ENCODE data around the gene NEURL1B. TPM values are rescaled to one million over a fixed set of nuclear protein-coding genes. Genes with fewer than 3 reads are reported as not detected.
"Not testable (repeated sequence)": the region's sequence is repeated elsewhere in the genome, so short reads cannot be mapped to it uniquely, and the experiment has no call there.

Gene NEURL1B
- total and polyA plus RNA-seq, 2 experiments from 2014 or later: 0.13 to 1.8 TPM

GRCh38 chr5:172672681-172673080, 31.6 kb downstream of the NEURL1B start:
- Histone ChIP-seq H3K4me2 (ENCODE audit: unreplicated experiment) (no peak overlapping the region), H3K27ac (no peak overlapping the region), H4K20me1 (ENCODE audit: insufficient read depth) (no peaks in the 10 kb centered on the region), H3K36me3 (ENCODE audit: low read depth) (no peaks in the 10 kb centered on the region), H2AFZ (no peak overlapping the region), H3F3A (ENCODE audit: insufficient read depth) (no peaks in the 10 kb centered on the region), H3K4me3 (no peak overlapping the region), H3K27me3 (replicated peaks; ENCODE audit: insufficient read depth) (no peaks in the 10 kb centered on the region), H3K9ac (no peak overlapping the region), H3K9me3 (ENCODE audit: low read depth) (no peaks in the 10 kb centered on the region), H3K9me2 (ENCODE audit: insufficient read depth) (no peaks in the 10 kb centered on the region), H3K79me2 (ENCODE audit: insufficient read depth) (no peaks in the 10 kb centered on the region), H3K4me1 (ENCODE audit: insufficient read depth) (no peaks in the 10 kb centered on the region)
- DNase-seq: no peak
- TF ChIP-seq EZH2 (IDR thresholded peaks at IDR 0.05; ENCODE audit: insufficient read depth, poor library complexity, severe bottlenecking) (no peak), EZH2phosphoT487 (IDR thresholded peaks at IDR 0.05; ENCODE audit: insufficient read depth, low read depth) (no peak)
- WGBS, 2 experiments (ENCODE audit: low coverage in 1 of 2, low lambda C conversion rate in 2 of 2, missing lambda C conversion rate in 2 of 2): 23 to 29% methylated on average over 2 of the region's 2 CpGs
- in situ Hi-C loops (cut with MboI): no loop called here

- no peaks in the 10 kb centered on the region for H3K9me3 ChIP-seq (ENCODE audit: low read depth)
- H3K4me3 ChIP-seq: no peak overlapping the region
- H3K27me3 ChIP-seq (replicated peaks; ENCODE audit: insufficient read depth): no peaks in the 10 kb centered on the region
- no peaks in the 10 kb centered on the region for H4K20me1 ChIP-seq (ENCODE audit: insufficient read depth)
- H3F3A ChIP-seq (ENCODE audit: insufficient read depth): no peaks in the 10 kb centered on the region
- no peaks in the 10 kb centered on the region for H3K36me3 ChIP-seq (ENCODE audit: low read depth)
- TF ChIP-seq EZH2 (IDR thresholded peaks at IDR 0.05; ENCODE audit: insufficient read depth, poor library complexity, severe bottlenecking) (no peak), EZH2phosphoT487 (IDR thresholded peaks at IDR 0.05; ENCODE audit: insufficient read depth, low read depth) (no peak)
- H3K4me1 ChIP-seq (ENCODE audit: insufficient read depth): no peaks in the 10 kb centered on the region
- H3K79me2 ChIP-seq (ENCODE audit: insufficient read depth): no peaks in the 10 kb centered on the region
- H2AFZ ChIP-seq: no peak overlapping the region
- H3K9me2 ChIP-seq (ENCODE audit: insufficient read depth): no peaks in the 10 kb centered on the region
- WGBS, 2 experiments (ENCODE audit: low coverage in 1 of 2, low lambda C conversion rate in 2 of 2, missing lambda C conversion rate in 2 of 2): 91 to 93% methylated on average over 7 of the region's 7 CpGs
- in situ Hi-C loops (cut with MboI): no loop called here
- H3K27ac ChIP-seq: no peak overlapping the region
- H3K9ac ChIP-seq: no peak overlapping the region
- no peak overlapping the region for H3K4me2 ChIP-seq (ENCODE audit: unreplicated experiment)
- DNase-seq: no peak
These were observed 33.1 kb downstream of the NEURL1B start for GRCh38 chr5:172674155-172674554.

- no peak for DNase-seq
- Histone ChIP-seq H3K27ac (no peak overlapping the region), H3K4me2 (ENCODE audit: unreplicated experiment) (no peak overlapping the region), H3K4me3 (no peak overlapping the region), H3K9ac (no peak overlapping the region), H3F3A (ENCODE audit: insufficient read depth) (no peaks in the 10 kb centered on the region), H3K4me1 (ENCODE audit: insufficient read depth) (no peaks in the 10 kb centered on the region), H3K9me3 (ENCODE audit: low read depth) (no peaks in the 10 kb centered on the region), H3K79me2 (ENCODE audit: insufficient read depth) (no peaks in the 10 kb centered on the region), H3K27me3 (replicated peaks; ENCODE audit: insufficient read depth) (no peaks in the 10 kb centered on the region), H2AFZ (no peak overlapping the region), H3K9me2 (ENCODE audit: insufficient read depth) (no peaks in the 10 kb centered on the region), H3K36me3 (ENCODE audit: low read depth) (no peaks in the 10 kb centered on the region), H4K20me1 (ENCODE audit: insufficient read depth) (no peaks in the 10 kb centered on the region)
- TF ChIP-seq EZH2phosphoT487 (IDR thresholded peaks at IDR 0.05; ENCODE audit: insufficient read depth, low read depth): no peak
- 90% methylated on average over 14 to 15 of the region's 15 CpGs for WGBS, 2 experiments (ENCODE audit: low coverage in 1 of 2, low lambda C conversion rate in 2 of 2, missing lambda C conversion rate in 2 of 2)
- in situ Hi-C loops (cut with MboI): no loop called here
These were observed 35.9 kb downstream of the NEURL1B start for GRCh38 chr5:172676914-172677475.

- H3K9ac ChIP-seq; H3K79me2 ChIP-seq (ENCODE audit: insufficient read depth); DNase-seq; H3K27ac ChIP-seq; H3K4me1 ChIP-seq (ENCODE audit: insufficient read depth); H3F3A ChIP-seq (ENCODE audit: insufficient read depth); H3K4me3 ChIP-seq; H3K9me3 ChIP-seq (ENCODE audit: low read depth); in situ Hi-C loops (cut with MboI); H2AFZ ChIP-seq; H3K36me3 ChIP-seq (ENCODE audit: low read depth); H3K4me2 ChIP-seq (ENCODE audit: unreplicated experiment); H3K27me3 ChIP-seq (replicated peaks; ENCODE audit: insufficient read depth); H3K9me2 ChIP-seq (ENCODE audit: insufficient read depth); H4K20me1 ChIP-seq (ENCODE audit: insufficient read depth): not testable (repeated sequence)
- WGBS, 2 experiments (ENCODE audit: low coverage in 1 of 2, low lambda C conversion rate in 2 of 2, missing lambda C conversion rate in 2 of 2): 92 to 98% methylated on average over 5 of the region's 5 CpGs
These were observed 37.4 kb downstream of the NEURL1B start for GRCh38 chr5:172678362-172678874.

GRCh38 chr5:172678902-172679301, 37.8 kb downstream of the NEURL1B start:
- H3K4me2 ChIP-seq (ENCODE audit: unreplicated experiment): no peak overlapping the region

More at GRCh38 chr5:172678902-172679301, 37.8 kb downstream of the NEURL1B start:
- Histone ChIP-seq H3K27ac (no peak overlapping the region), H3K9me2 (ENCODE audit: insufficient read depth) (no peaks in the 10 kb centered on the region), H3K79me2 (ENCODE audit: insufficient read depth) (no peaks in the 10 kb centered on the region), H3K36me3 (ENCODE audit: low read depth) (no peaks in the 10 kb centered on the region), H3F3A (ENCODE audit: insufficient read depth) (no peaks in the 10 kb centered on the region), H3K9me3 (ENCODE audit: low read depth) (no peaks in the 10 kb centered on the region), H3K9ac (no peak overlapping the region), H2AFZ (no peak overlapping the region), H3K4me3 (no peak overlapping the region), H4K20me1 (ENCODE audit: insufficient read depth) (no peaks in the 10 kb centered on the region), H3K27me3 (replicated peaks; ENCODE audit: insufficient read depth) (no peaks in the 10 kb centered on the region), H3K4me1 (ENCODE audit: insufficient read depth) (no peaks in the 10 kb centered on the region)
- no peak for DNase-seq
- in situ Hi-C loops (cut with MboI): no loop called here
- 56 to 58% methylated on average over 7 of the region's 7 CpGs for WGBS, 2 experiments (ENCODE audit: low coverage in 1 of 2, low lambda C conversion rate in 2 of 2, missing lambda C conversion rate in 2 of 2)
- TF ChIP-seq EZH2phosphoT487 (IDR thresholded peaks at IDR 0.05; ENCODE audit: insufficient read depth, low read depth): no peak
- TF ChIP-seq EZH2 (IDR thresholded peaks at IDR 0.05; ENCODE audit: insufficient read depth, poor library complexity, severe bottlenecking): no peak
